ENCODE data around the gene CFAP46.

- TF ChIP-seq CTCF (IDR thresholded peaks at IDR 0.05) (no peak), EZH2 (IDR thresholded peaks at IDR 0.05) (no peak)
Observed at GRCh38 chr10:132918617-132919373, 23.6 kb downstream of the CFAP46 start.
